Measurements from ENCODE around the gene ABCC1.

- TF ChIP-seq CTCF (IDR thresholded peaks at IDR 0.05) (no peak), ZFX (IDR thresholded peaks at IDR 0.05; ENCODE audit: borderline replicate concordance) (no peak)
Measured at GRCh38 chr16:16105646-16106045, 156.2 kb downstream of the ABCC1 start.

Measured in 22Rv1 (cell line).